PC-3 (cell line): ENCODE data around the gene BRD4. TPM values are rescaled to one million over a fixed set of nuclear protein-coding genes. Genes with fewer than 3 reads are reported as not detected.
"Not testable (repeated sequence)": the region's sequence is repeated elsewhere in the genome, so short reads cannot be mapped to it uniquely, and the experiment has no call there.

ENCODE experiments used
- ATAC-seq: fragments of 200-7000 bp; cut with Tn5 transposase; 2 replicates; pipeline ENCODE4 v1.9.1; 2020; ENCODE audit warnings: mild to moderate bottlenecking, moderate library complexity
- BruUV-seq: library from RNA; stranded (reverse); fragments of 400-500 nt; replicated peaks from 2 replicates; lab custom pipeline; 2021; lab: Mats Ljungman, UMichigan
- CTCF ChIA-PET: fragments of 300-600 bp; sonication (Branson Sonifier 250); formaldehyde crosslinking; loops from one replicate; lab custom pipeline; 2022; ENCODE audit warnings: antibody characterized with exemption; lab: Charles Lee
- POLR2A ChIA-PET: fragments of 300-600 bp; sonication (Branson Sonifier 250); formaldehyde crosslinking; loops from one replicate; lab custom pipeline; 2022; ENCODE audit warnings: antibody characterized with exemption; ENCODE audit not compliant: unreplicated experiment; lab: Charles Lee
- DNase-seq: peaks from one replicate; pipeline ENCODE4 v3.0.0-alpha.2; 2015
- H2AFZ ChIP-seq: fragments of 300-600 bp; sonication (generic); 2 replicates; pipeline ENCODE4 v1.6.0; 2016; ENCODE audit warnings: antibody characterized with exemption, low read length
- H3F3A ChIP-seq: fragments of 300-600 bp; sonication (generic); one replicate; pipeline ENCODE4 v1.6.0; 2017; ENCODE audit warnings: antibody characterized with exemption, low read length, control low read depth, mild to moderate bottlenecking; ENCODE audit not compliant: unreplicated experiment
- H3K27ac ChIP-seq: fragments of 300-600 bp; sonication (generic); 2 replicates; pipeline ENCODE4 v1.5.1; 2016; ENCODE audit warnings: mild to moderate bottlenecking, low read length
- H3K27me3 ChIP-seq: fragments of 300-600 bp; sonication (generic); 2 replicates; pipeline ENCODE4 v1.6.1; 2016; ENCODE audit warnings: low read length, mixed read lengths
- H3K36me3 ChIP-seq: fragments of 300-600 bp; sonication (generic); 2 replicates; pipeline ENCODE4 v1.6.1; 2016; ENCODE audit warnings: low read depth, mixed run types, low read length, mixed read lengths
- H3K4me1 ChIP-seq: fragments of 300-600 bp; sonication (generic); 2 replicates; pipeline ENCODE4 v1.5.1; 2016; ENCODE audit warnings: low read length; ENCODE audit not compliant: insufficient read depth
- H3K4me2 ChIP-seq: fragments of 300-600 bp; sonication (generic); 2 replicates; pipeline ENCODE4 v1.6.0; 2016; ENCODE audit warnings: low read length
- H3K4me3 ChIP-seq: fragments of 300-600 bp; sonication (generic); 2 replicates; pipeline ENCODE4 v1.5.1; 2016; ENCODE audit warnings: mild to moderate bottlenecking, low read length, mixed read lengths
- H3K79me2 ChIP-seq: fragments of 300-600 bp; sonication (generic); 2 replicates; pipeline ENCODE4 v1.6.1; 2017; ENCODE audit warnings: low read length, mixed read lengths
- H3K9ac ChIP-seq: fragments of 300-600 bp; sonication (generic); 2 replicates; pipeline ENCODE4 v1.6.0; 2016; ENCODE audit warnings: mild to moderate bottlenecking, low read length
- H3K9me2 ChIP-seq: fragments of 300-600 bp; sonication (generic); replicated peaks from 2 replicates; pipeline ENCODE4 v1.6.1; 2016; ENCODE audit warnings: mixed run types, low read length, mixed read lengths
- H3K9me3 ChIP-seq: fragments of 300-600 bp; sonication (generic); 2 replicates; pipeline ENCODE4 v1.6.1; 2016; ENCODE audit warnings: low read length, mixed read lengths
- H4K20me1 ChIP-seq: fragments of 300-600 bp; sonication (generic); 2 replicates; pipeline ENCODE4 v1.6.1; 2016; ENCODE audit warnings: low read length, mixed read lengths
- EZH2 ChIP-seq: fragments of 300-600 bp; sonication (generic); IDR thresholded peaks from one replicate; pipeline ENCODE4 v1.6.1; 2017; ENCODE audit warnings: antibody characterized with exemption, mild to moderate bottlenecking, low read length; ENCODE audit not compliant: unreplicated experiment
- EZH2phosphoT487 ChIP-seq: fragments of 300-600 bp; sonication (generic); IDR thresholded peaks from 2 replicates; pipeline ENCODE4 v1.6.1; 2018; ENCODE audit warnings: mild to moderate bottlenecking, antibody characterized with exemption, low read length, borderline replicate concordance
- intact Hi-C: fragments of 100-400 bp; cut with micrococcal nuclease; formaldehyde crosslinking; loops from 2 replicates; pipeline ENCODE4 v1.9.0; 2023
- total RNA-seq: library from RNA; depleted of rRNA; stranded (reverse); fragments of >200 nt; gene quantifications from 2 replicates; pipeline ENCODE4 v1.2.3, GENCODE V29; 2014
- TF ChIP-seq, protein P1 (sequence below): fragments of 300-600 bp; sonication (generic); conservative IDR thresholded peaks from 2 replicates; pipeline ENCODE4 v1.5.1; 2017; ENCODE audit warnings: antibody characterized with exemption, low read depth, mild to moderate bottlenecking, low read length

Gene BRD4
- total RNA-seq, 1 experiment from 2014 or later: 20.9 TPM

DNA sequence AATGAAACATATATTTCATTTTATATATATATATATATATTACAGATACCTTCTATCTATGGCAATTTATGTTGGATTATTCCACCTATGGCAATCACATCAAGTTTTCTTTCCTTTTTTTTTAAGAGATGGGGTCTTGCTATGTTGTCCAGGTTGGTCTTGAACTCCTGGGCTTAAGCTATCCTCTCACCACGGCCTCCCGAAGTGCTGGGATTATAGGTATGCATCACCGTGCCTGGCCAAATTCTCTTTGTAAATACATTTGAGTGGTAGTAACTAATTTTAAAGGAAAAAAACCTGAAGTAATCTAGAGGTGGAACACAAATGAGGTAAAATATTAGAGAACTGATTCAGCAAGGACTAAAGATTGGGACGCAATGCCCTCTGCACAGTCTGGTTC lies 21.6 kb upstream of the BRD4 start:
- H3K27me3 ChIP-seq: no peaks in the 10 kb centered on the region
- ChIA-PET POLR2A (no interaction called here), CTCF (no interaction called here)
- H3K79me2 ChIP-seq: no peaks in the 10 kb centered on the region
- H3K27ac ChIP-seq: no peak overlapping the region
- ATAC-seq (no peak), DNase-seq (no peak)
- BruUV-seq: no TSS peak
- TF ChIP-seq EZH2 (no peak), EZH2phosphoT487 (no peak)
- TF ChIP-seq, protein P1, sequence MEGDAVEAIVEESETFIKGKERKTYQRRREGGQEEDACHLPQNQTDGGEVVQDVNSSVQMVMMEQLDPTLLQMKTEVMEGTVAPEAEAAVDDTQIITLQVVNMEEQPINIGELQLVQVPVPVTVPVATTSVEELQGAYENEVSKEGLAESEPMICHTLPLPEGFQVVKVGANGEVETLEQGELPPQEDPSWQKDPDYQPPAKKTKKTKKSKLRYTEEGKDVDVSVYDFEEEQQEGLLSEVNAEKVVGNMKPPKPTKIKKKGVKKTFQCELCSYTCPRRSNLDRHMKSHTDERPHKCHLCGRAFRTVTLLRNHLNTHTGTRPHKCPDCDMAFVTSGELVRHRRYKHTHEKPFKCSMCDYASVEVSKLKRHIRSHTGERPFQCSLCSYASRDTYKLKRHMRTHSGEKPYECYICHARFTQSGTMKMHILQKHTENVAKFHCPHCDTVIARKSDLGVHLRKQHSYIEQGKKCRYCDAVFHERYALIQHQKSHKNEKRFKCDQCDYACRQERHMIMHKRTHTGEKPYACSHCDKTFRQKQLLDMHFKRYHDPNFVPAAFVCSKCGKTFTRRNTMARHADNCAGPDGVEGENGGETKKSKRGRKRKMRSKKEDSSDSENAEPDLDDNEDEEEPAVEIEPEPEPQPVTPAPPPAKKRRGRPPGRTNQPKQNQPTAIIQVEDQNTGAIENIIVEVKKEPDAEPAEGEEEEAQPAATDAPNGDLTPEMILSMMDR: no peak
- no peak overlapping the region for H3K4me3 ChIP-seq
- H3K36me3 ChIP-seq: peaks cover 34% of the 10 kb centered on the region
- H4K20me1 ChIP-seq: no peaks in the 10 kb centered on the region
- H2AFZ ChIP-seq: no peak overlapping the region
- no peak overlapping the region for H3K9ac ChIP-seq
- intact Hi-C loops: no loop called here
- H3K9me3 ChIP-seq: no peaks in the 10 kb centered on the region
- no peaks in the 10 kb centered on the region for H3K4me1 ChIP-seq
- no peaks in the 10 kb centered on the region for H3F3A ChIP-seq
- no peak overlapping the region for H3K4me2 ChIP-seq
- H3K9me2 ChIP-seq: no peaks in the 10 kb centered on the region

DNA sequence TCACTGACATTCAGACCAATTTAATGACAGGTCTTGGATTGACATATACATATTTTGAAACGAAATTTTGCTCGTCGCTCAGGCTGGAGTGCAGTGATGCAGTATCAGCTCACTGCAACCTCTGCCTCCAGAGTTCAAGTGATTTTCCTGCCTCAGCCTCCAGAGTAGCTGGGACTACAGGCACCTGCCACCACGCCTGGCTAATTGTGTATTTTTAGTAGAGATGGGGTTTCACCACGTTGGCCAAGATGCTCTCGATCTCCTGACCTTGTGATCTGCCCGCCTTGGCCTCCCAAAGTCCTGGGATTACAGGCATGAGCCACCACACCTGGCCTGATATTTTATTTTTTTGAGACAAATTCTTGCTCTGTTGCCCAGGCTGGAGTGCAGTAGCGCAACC lies 20.2 kb upstream of the BRD4 start:
- H3K36me3 ChIP-seq: peaks cover 21% of the 10 kb centered on the region; the same call in 1 of the 2 replicates
- CTCF ChIA-PET, intact Hi-C loops, H3K9me2 ChIP-seq, H2AFZ ChIP-seq, H3K27me3 ChIP-seq, ATAC-seq, H3K9ac ChIP-seq, H3K9me3 ChIP-seq, H3K4me3 ChIP-seq, H3F3A ChIP-seq, H3K4me2 ChIP-seq, BruUV-seq, H3K4me1 ChIP-seq, POLR2A ChIA-PET, H3K27ac ChIP-seq, H3K79me2 ChIP-seq, DNase-seq, H4K20me1 ChIP-seq: not testable (repeated sequence)

DNA sequence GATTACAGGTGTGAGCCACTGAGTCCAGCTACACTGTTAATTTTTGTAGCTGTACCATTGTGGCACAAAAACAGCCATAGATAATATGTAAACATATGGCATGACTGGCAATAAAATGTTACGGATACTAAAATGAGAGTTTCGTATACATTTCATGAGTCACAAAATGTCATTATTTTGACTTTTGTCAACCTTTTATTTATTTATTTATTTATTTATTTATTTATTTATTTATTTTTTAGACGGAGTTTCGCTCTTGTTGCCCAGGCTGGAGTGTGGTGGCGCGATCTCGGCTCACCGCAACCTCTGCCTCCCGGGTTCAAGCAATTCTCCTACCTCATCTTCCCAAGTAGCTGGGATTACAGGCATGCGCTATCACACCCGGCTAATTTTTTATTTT lies 9.0 kb upstream of the BRD4 start:
- intact Hi-C loops, DNase-seq, H3K9me2 ChIP-seq, H3K36me3 ChIP-seq, H3F3A ChIP-seq, H3K27ac ChIP-seq, H3K79me2 ChIP-seq, H3K9ac ChIP-seq, H3K4me1 ChIP-seq, ATAC-seq, BruUV-seq, H4K20me1 ChIP-seq, POLR2A ChIA-PET, H2AFZ ChIP-seq, H3K9me3 ChIP-seq, CTCF ChIA-PET, H3K27me3 ChIP-seq, H3K4me3 ChIP-seq, H3K4me2 ChIP-seq: not testable (repeated sequence)

DNA sequence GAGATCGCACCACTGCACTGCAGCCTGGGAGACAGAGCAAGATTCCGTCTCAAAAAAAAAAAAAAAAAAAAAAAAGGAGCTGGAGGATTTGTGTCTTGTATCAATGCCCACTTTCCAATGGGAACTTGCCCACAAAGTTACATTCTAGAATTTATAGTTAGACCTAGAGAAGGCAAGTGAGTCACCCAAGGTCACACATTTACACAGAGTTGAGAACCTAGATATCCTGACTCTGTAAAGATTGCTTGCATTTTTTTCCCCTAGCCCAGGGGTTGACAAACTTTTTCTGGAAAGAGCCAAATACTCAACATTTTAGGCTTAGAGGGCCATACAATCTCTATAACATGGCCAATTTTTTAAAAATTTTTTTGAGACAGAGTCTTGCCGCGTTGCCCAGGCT lies 7.7 kb upstream of the BRD4 start:
- POLR2A ChIA-PET: no interaction called here
- H4K20me1 ChIP-seq: no peaks in the 10 kb centered on the region
- H3K4me3 ChIP-seq: no peak overlapping the region
- H3K79me2 ChIP-seq: 0 out of 2 replicates have a peak, but pooled peaks cover 6% of the 10 kb centered on the region
- H3F3A ChIP-seq: no peaks in the 10 kb centered on the region
- peaks cover 10% of the 10 kb centered on the region; the same call in 1 of the 2 replicates for H3K4me1 ChIP-seq
- CTCF ChIA-PET: interaction anchor here (0.6 kb wide), 1 partner anchor 163 kb away, joined by 5 read pairs; no protein-coding TSS in a partner anchor
- H3K9me2 ChIP-seq: no peaks in the 10 kb centered on the region
- intact Hi-C loops: no loop called here
- no peaks in the 10 kb centered on the region for H3K9me3 ChIP-seq
- no peak overlapping the region for H3K4me2 ChIP-seq
- H3K36me3 ChIP-seq: peaks cover 2% of the 10 kb centered on the region; the same call in 1 of the 2 replicates
- ATAC-seq (no peak), DNase-seq (no peak)
- TF ChIP-seq EZH2phosphoT487 (no peak), EZH2 (no peak)
- TF ChIP-seq, protein P1: no peak
- no TSS peak for BruUV-seq
- no peak overlapping the region for H3K27ac ChIP-seq
- H3K27me3 ChIP-seq: no peaks in the 10 kb centered on the region
- H2AFZ ChIP-seq: no peak overlapping the region
- no peak overlapping the region for H3K9ac ChIP-seq
